Islet of Langerhans (tissue), 1 donor: ENCODE measurements around the gene NOLC1.
"Not testable (repeated sequence)": the region's sequence is repeated elsewhere in the genome, so short reads cannot be mapped to it uniquely, and the experiment has no call there.

Experiments
- FAIRE-seq: peaks from one replicate; lab custom pipeline; 2011; peaks lifted over from hg19 to GRCh38; lab: Jason Lieb, UNC

The NOLC1 gene

DNA sequence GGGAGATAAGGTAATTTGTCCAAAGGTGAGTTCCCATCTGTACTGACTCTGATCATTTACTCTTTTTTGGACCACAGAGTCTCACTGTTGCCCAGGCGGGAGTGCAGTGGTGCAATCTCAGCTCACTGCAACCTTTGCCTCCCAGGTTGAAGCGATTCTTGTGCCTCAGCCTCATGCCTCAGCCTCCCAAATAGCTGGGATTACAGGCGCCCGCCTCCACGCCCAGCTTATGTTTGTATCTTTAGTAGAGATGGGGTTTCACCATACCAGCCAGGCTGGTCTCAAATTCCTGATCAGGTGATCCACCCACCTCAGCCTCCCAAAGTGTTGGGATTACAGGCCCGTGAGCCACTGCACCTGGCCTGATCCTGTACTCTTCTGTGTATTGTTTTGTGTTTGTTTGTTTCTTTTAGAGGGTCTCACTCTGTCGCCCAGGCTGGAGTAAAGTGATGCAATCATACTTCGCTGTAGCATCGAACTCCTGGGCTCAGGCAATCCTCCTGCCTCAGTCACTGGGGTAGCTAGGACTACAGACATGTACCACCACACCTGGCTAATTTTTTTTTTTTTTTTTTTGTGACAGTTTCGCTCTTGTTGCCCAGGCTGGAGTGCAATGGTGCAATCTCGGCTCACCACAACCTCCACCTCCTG, 2.4 kb downstream of the NOLC1 start:
- no peak for FAIRE-seq

DNA sequence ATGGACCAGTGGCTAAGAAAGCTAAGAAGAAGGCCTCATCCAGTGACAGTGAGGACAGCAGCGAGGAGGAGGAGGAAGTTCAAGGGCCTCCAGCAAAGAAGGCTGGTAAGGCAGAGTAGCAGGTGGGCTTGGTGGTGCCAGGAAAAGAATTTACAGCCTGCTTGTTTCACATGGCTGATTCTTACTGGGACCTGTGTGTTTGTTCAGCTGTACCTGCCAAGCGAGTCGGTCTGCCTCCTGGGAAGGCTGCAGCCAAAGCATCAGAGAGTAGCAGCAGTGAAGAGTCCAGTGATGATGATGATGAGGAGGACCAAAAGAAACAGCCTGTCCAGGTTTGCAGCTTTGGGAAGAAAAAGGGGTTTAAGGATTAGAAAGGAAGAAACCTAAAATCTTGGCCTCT, 5.0 kb downstream of the NOLC1 start:
- FAIRE-seq = no peak

DNA sequence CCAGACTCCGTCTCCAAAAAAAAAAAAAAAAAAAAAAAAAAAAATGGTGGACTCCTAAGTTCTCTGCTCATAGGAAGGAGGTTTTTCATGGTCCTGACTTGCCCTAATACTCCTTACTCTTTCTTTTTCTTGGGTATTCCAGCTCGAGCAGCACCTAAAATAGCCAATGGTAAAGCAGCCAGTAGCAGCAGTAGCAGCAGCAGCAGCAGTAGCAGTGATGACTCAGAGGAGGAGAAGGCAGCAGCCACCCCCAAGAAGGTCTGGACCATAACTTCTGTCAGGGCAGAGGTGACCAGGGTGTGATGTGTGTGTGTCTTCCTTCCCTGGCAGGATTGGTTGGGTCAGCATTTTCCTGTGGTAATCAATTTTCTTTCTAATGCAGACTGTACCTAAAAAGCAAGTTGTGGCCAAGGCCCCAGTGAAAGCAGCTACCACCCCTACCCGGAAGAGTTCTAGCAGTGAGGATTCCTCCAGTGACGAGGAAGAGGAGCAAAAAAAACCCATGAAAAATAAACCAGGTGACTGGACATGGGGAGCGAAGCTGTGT, 6.9 kb downstream of the NOLC1 start:
- no peak for FAIRE-seq

DNA sequence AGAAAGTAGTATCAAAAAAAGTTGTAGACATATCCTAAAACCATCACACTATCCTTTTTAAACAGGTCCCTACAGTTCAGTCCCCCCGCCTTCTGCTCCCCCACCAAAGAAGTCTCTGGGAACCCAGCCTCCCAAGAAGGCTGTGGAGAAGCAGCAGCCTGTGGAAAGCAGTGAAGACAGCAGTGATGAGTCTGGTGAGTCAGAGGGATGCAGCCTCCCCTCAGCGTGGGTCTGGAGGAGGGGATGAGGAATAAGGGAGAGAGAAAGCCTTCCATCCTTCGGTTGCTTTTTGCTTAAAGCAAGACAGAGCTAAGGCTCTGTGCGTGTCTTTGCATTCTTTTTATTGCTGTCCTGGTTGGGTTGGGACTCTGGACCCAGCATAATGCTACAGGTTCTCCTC, 7.6 kb downstream of the NOLC1 start:
- no peak for FAIRE-seq

DNA sequence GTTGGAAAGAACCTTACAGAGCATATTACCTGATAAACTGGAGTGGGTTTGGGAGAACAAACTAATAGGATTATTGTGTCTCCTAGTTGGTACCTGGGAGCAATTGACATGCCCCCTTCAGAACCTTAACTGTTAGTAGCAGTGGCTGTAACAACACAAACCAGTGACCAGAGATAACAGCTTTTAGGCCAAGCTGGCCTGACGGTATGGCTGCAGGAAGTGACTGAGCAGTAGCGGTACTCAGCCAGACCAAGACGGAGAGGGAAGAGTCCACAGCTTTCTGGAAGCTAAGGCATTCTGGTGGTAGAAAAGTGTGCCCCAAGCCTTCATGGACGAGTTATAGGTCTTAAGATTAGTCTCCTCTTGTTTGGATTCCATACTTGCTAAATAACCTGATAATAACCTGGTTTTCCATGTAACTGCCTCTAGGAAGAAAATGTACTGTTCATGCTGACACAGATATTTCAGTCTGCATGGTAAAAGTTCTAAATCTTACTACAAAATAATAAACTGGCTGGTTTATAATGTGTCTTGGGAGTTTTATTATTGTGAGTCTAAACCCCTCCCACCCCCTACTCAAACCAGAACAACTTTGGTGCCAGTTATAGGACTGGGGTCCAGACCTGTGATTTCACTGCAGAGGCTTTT, 11.3 kb downstream of the NOLC1 start:
- no peak for FAIRE-seq

DNA sequence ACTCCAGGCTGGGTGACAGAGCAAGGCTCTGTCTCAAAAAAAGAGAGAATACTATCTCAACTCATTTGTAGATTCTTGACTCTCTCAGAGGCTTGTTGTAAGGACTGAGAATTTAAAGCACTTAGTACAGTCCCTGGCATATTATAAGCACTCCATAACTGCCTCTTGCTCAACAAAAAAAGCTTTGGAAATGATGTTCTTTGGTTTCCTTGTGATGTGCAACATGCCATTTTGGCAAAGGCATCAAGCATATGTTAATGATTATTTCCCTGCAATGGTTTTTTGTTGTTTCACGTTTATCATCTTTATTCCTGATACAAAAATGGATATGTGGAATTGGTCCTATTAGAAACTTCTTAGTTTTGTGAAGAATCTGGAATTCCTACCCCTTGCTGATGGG, 15.7 kb downstream of the NOLC1 start:
- no peak for FAIRE-seq

DNA sequence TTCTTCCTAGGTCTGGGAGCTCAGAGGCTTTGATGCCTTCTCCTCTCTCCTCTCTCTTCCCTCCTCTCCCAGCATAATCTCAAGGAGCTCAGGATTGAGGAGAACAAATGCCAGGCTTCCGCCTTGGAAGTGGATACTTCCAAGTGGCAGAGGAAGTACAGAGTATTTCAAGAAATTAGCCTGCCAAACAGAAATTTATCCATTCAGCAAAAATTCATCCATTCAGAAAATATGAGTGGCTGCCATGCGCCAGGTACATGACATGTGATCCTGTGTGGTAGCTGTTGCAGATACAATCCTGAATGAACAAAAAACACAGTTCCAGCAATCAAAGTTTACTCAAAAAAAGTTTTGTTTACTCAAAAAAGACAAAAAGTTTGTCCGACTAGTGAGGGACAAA, 18.4 kb downstream of the NOLC1 start:
- no peak for FAIRE-seq

DNA sequence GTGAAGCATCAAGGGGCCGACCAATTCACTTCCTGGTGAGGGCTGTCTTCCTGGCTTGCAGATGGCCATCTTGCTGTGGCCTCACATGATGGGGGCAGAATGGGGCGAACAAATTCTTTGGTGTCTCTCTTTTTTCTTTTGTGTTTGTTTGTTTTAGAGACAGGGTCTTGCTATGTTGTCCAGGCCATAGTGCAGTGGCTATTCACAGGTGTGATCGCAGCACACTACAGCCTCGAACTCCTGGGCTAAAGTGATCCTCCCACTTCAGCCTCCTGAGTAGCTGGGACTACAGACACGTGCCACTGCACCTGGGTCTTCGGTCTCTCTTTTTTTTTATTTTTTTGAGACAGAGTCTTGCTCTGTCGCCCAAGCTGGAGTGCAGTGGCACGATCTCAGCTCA, 20.1 kb downstream of the NOLC1 start:
- FAIRE-seq = no peak

DNA sequence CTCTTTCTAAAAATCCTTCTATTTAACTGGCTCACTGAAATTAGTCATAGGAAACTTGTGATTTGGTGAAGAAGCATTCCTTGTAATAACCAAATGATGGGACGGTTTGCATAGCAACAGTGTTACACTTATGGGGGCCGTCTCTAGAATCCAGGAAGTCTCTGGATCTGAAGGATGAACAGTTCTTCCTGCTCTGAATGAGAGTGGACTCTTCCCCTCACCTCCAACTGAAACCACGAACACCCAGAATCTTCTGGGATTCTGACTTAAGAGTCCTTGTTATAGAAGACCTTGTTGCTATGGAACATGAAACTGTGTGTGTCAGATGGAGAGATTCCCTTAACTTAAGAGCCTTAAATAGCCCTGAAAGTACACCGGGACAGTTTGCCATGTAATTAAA, 23.2 kb downstream of the NOLC1 start:
- FAIRE-seq = no peak

DNA sequence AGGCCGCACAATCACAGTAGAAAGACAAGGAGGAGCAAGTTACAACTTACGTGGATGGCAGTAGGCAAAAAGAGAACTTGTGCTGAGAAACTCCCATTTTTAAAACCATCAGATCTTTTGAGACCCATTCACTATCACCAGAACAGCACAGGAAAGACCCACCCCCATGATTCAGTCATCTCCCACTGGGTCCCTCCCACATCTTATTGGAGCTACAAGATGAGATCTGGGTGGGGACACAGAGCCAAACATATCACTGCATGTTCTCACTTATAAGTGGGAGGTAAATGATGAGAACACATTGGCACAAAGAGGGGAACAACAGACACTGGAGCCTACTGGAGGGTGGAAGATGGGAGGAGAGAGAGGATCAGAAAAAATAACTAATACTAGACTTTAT, 32.4 kb downstream of the NOLC1 start:
- no peak for FAIRE-seq

DNA sequence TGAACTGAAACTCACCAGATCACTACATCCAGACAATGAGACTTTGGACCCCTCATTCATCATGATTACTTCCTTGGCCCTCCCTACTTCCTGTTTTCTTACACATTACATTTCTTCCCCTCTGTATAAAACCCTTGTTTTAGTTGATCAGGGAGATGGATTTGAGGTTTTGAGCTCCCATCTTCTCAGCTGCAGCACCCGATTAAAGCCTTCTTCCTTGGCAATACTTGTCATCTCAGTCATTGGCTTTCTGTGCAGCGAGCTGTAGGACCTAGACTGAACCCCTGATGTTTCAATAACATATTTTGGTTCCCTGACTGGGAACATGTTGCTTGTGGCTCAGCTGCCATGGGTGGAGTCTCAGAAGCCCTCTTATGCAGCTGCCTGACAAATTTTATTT, 33.1 kb downstream of the NOLC1 start:
- FAIRE-seq = no peak

DNA sequence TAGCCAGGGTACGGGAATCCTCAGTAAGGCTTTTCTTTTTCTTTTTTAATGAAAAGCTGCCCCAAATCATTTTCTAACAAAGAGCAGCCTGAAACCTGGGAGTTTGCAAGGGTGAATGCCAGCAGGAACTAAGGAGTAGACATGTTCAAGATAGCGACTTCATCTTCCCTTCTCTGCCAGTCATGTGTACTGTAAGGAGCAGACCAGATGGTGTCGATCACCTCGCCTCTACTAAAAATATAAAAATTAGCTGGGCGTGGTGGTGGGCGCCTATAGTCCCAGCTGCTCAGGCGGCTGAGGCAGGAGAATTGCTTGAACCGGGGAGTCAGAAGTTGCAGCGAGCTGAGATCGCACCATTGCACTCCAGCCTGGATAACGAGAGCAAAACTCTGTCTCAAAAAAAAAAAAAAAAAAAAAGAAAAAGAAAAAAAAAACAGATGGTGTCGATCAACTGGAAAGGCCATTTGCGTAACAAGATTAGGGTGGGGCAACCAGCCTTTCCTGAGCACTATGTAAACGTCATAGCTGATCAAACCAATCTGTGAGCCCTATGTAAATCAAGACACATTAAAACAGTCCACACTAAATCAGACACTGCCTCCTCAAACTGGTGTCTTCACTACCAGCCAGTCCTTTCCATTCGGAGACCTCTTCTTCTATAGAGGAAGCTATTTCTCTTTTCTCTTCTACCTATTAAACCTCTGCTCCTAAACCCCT, 33.8 kb downstream of the NOLC1 start:
- no peak for FAIRE-seq

DNA sequence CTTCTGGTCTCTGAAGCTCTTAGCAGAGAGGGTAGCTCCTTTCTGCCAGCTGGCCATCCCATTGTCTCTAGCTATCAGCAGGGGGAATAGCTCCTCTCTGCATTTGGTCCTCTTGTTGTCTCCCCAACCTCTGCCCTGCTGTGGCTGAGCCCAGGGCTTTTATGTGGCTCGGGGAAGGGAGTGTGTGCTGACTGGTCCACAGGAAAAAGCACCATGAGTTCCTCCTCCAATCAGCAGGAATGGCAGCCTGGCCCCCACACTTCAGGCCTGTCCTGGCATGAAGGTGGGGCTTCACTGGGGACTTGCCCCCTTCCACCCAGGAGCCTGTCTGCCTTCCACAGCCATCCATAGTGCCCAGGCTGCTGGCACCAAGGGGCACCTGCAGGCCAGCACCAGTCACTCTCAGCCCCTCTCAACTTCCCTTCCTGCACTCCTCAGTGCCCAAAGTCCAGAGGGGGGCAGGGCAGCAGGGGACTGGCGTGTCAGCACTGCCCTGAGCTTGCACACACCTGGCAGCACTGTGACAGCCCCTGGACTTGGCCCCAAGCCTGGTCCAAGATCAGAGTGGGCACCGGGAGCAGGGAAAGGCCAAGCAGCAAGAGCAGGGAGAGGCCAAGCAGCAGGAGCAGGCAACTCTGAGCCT, 36.2 kb downstream of the NOLC1 start:
- no peak for FAIRE-seq

DNA sequence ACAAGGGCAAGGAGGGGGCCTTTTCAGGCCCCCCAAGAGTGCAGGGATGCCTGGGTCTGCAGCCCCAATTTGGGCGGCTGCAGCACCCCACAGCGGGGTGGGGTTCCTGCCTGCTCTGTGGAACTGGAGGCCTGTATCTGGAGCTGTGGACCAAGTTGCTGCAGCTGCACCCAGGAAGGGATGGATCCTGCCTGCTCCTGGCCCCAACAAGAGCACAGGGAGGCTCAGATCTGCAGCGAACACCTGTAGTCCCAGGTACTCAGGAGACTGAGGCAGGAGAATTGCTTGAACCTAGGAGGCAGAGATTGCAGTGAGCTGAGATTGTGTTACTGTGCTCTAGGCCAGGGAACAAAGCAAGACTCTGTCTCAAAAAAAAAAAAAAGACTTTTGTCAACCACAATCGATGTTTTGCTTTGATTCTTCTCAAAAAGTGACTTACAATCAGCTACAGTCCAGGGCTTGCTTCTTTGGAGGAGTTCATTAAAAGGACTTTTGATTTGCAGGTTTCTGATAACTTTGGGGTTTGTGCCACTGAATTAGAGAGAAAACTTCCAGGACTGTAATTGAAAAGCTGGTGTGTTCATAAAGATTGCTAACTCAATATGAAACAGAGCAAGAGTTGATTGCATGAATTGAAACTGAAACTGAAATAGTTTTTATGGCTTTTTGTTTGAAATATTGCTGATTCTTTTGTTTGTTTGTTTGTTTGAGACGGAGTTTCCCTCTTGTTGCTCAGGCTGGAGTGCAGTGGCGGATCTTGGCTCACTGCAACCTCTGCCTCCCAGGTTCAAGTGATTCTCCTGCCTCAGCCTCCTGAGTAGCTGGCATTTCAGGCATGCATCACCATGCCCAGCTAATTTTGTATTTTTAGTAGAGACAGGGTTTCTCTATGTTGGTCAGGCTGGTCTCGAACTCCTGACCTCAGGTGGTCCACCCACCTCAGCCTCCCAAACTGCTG, 37.0 kb downstream of the NOLC1 start:
- FAIRE-seq = not testable (repeated sequence)

DNA sequence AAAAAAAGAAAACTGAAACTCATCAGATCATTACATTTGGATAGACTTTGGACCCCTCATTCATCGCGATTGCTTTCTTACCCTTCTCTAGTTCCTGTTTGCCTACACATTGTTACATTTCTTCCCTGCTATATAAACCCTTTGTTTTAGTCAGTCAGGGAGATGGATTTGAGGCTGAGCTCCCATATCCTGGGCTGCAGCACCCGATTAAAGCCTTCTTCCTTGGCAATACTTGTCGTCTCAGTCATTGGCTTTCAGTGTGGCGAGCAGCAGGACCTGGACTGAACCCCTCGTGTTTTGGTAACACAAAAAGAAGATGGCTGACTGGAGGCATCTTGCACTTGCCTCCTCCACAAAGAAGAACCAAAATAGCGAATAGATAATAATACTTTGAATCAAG, 39.8 kb downstream of the NOLC1 start:
- FAIRE-seq = no peak

DNA sequence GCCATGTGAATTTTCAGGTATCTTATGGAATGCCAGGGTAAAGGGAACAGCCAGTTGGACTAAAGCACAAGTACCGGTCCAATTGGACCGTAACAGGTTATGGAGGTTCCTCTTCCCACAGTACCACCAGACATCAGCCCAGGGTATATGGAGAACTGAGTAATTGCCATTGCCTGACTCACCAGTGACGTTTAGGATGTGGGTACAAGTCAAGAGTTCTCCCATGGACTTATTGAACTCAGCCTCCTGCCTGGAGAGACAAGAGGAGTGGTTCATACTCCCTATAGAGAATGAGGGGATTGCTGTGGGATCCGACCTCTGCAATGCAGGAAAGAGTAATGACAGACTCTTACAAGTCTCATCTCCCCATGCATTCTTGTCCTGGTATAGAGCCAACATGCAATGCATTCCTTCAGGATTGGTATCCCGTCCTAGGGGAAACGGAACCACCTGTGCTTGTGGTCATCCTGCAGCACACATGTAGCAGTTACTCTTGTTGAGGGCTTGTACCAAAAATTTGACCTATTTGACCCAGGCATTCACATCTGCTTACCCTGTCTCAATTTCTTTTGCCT, 43.2 kb downstream of the NOLC1 start:
- no peak for FAIRE-seq

DNA sequence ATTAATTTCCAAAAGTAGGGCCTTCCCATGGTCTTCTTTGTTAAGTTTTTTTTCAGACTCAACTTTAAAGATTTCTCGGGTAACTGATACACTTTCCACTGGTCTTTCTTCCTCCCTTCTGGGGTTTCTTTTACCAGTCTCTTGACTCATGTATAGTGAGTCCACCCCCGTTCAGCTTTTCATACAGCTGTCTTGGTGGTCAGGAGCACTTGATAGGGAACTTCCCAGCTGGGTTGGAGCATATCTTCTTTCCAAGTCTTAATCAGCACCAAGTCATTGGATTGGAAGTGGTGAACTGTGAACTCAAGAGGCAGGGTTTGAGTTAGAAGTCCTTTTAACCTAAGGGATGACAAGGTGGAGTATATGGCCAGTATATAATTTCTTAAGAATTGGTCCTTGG, 44.7 kb downstream of the NOLC1 start:
- no peak for FAIRE-seq

DNA sequence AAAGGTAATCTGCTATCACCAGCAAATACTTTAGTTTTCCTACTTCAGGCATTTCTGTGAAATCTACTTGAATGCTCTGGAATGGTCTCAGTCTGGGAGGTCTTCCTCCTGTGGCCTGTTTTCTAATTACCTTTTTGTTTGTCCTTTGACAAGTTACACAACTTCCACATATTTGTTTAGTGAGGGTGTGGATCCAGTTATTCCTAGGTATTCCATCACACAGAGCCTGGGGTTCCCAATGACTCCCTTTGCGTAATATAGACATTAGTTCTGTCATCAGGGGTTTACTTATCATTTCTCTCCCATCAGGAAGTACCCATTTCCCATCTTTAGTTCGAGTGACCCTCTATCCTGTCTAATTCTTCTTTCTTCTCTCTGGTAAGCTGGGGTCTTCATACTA, 45.8 kb downstream of the NOLC1 start:
- FAIRE-seq = no peak

DNA sequence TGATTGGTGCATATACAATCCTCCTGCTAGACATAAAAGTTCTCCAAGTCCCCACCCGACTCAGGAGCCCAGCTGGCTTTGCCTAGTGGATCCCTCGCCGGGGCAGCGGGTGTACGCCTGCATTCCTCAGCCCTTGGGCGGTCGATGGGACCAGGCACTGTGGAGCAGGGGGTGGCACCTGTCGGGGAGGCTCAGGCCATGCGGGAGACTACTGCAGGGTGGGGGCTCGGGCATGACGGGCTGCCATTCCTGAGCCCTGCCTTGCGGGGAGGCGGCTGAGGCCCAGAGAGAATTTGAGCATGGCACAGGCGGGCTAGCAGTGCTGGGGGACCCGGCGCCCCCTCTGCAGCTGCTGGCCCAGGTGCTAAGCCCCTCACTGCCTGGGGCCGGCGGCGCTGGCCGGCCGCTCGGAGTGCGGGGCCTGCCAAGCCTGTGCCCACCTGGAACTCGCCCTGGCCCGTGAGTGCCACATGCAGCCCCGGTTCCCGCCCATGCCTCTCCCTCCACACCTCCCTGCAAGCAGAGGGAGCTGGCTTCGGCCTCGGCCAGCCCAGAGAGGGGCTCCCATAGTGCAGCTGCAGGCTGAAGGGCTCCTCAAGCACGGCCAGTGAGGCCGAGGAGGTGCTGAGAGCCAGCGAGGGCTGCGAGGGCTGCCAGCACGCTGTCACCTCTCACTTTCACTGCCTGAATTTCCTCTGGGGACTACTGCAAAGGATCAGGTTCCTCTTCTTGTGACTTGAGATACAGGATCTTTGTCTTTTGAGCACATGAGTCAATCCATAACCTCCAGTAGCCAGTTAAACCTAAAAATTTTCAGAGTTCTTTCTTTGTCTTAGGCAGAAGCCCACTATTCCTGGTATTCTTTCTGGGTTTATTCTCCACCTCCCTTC, 48.8 kb downstream of the NOLC1 start:
- no peak for FAIRE-seq

DNA sequence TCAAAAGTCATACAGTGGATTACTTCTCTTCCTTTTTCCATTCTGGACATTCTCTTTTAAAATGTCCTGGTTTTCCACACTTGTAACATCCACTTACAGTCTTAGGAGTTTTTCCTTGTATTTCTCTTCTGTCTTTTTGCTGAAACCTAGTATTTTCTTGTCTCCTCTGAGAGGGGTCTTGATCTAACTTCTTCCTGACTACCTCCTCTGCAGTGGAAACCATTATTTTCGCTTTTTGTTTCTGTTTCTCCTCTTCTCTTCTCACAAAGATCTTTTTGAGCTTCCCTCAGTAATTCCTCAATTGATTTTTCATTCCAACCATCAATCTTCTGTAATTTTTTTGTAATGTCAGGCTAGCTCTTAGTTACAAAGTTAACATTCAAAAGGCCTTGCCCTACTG, 50.2 kb downstream of the NOLC1 start:
- FAIRE-seq = no peak
